Limb (tissue), 2 donors: Measurements from ENCODE around the gene PTPN1.

ENCODE experiments used
- DNase-seq, 2 donors: peaks; one replicate each; pipeline ENCODE4 v3.0.0-alpha.2; 2016; ENCODE audit errors: extremely low spot score in 2 of 2

The PTPN1 gene

DNA sequence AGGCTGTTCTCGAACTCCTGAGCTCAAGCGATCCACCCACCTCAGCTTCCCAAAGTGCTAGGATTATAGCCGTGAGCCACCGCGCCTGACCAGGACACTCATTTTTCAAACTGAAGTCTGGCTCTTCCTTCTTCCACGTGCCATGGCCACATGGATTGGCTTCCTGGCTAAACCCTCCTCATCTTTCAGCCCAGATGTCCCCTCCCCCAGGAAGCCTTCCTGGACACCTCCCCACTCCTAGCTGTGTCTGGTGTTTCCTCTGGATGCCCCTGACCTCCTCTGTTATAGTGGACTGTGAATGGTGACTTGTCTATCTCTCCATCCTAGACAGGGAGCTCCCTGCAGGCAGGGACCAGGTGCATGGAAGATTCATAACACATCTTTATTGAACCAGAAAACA, 124.0 kb downstream of the PTPN1 start:
- DNase-seq: no peak
